Stomach (tissue), 4 donors: ENCODE data around the gene HMGA1.

Source experiments
- EP300 ChIP-seq: sonication (generic); formaldehyde crosslinking; IDR thresholded peaks from one replicate; pipeline ENCODE4 v1.6.1; 2017; ENCODE audit warnings: antibody characterized with exemption
- POLR2A ChIP-seq, 4 donors: fragments of 450-650 bp; IDR thresholded peaks; one replicate each; pipeline ENCODE4 v1.6.1; 2016; ENCODE audit warnings: antibody characterized with exemption in 4 of 4, control low read depth in 2 of 4, mild to moderate bottlenecking in 1 of 4, moderate library complexity in 1 of 4
- POLR2AphosphoS5 ChIP-seq, 3 donors: sonication (generic); formaldehyde crosslinking; IDR thresholded peaks; one replicate each; pipeline ENCODE4 v1.6.1; 2016; ENCODE audit warnings: antibody characterized with exemption in 3 of 3
- TF ChIP-seq, protein P1 (sequence below), 7 experiments: fragments of 450-650 bp in 4 of 7; fragments of 200-600 bp in 3 of 7; sonication (generic) in 3 of 7; IDR thresholded peaks; one replicate each; pipeline ENCODE4 v1.5.1; 2016 to 2019; ENCODE audit warnings: antibody characterized with exemption in 7 of 7, control low read depth in 2 of 7, mild to moderate bottlenecking in 1 of 7

DNA sequence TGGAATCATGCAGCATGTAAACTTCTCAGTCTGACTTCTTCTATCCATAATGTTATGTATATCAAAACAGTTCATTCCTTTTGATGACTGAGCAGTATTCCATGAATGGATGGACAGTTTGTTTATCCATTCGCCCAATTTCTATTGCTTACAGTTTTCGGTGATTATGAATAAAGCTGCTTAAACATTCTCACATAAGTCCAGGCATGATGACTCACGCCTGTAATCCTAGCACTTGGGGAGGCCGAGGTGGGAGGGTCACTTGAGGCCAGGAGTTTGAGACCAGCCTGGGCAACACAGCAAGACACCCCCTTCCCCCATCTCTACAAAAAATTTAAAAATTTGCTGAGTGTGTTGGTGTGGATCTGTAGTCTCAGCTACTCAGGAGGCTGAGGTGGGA, 22.9 kb upstream of the HMGA1 start:
- TF ChIP-seq, protein P1, sequence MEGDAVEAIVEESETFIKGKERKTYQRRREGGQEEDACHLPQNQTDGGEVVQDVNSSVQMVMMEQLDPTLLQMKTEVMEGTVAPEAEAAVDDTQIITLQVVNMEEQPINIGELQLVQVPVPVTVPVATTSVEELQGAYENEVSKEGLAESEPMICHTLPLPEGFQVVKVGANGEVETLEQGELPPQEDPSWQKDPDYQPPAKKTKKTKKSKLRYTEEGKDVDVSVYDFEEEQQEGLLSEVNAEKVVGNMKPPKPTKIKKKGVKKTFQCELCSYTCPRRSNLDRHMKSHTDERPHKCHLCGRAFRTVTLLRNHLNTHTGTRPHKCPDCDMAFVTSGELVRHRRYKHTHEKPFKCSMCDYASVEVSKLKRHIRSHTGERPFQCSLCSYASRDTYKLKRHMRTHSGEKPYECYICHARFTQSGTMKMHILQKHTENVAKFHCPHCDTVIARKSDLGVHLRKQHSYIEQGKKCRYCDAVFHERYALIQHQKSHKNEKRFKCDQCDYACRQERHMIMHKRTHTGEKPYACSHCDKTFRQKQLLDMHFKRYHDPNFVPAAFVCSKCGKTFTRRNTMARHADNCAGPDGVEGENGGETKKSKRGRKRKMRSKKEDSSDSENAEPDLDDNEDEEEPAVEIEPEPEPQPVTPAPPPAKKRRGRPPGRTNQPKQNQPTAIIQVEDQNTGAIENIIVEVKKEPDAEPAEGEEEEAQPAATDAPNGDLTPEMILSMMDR (IDR thresholded peaks at IDR 0.05): no peak
- TF ChIP-seq POLR2AphosphoS5 (IDR thresholded peaks at IDR 0.05): no peak
- no peak for TF ChIP-seq POLR2A (IDR thresholded peaks at IDR 0.05)
- no peak for TF ChIP-seq EP300
